Colon (tissue), 2 donors: ENCODE data around the gene NCR3LG1.

ENCODE experiments used
- FAIRE-seq: peaks from 2 replicates; lab custom pipeline; 2012; peaks lifted over from hg19 to GRCh38; lab: Jason Lieb, UNC
- donor health status: control.
- donor health status: control.

Gene NCR3LG1

GRCh38 chr11:17375547-17375946 lies 23.9 kb downstream of the NCR3LG1 start:
- FAIRE-seq: no peak

- no peak for FAIRE-seq
These were observed 24.9 kb downstream of the NCR3LG1 start for GRCh38 chr11:17376493-17376892.

GRCh38 chr11:17378655-17379054 lies 27.1 kb downstream of the NCR3LG1 start:
- no peak for FAIRE-seq

GRCh38 chr11:17379383-17380180 lies 28.0 kb downstream of the NCR3LG1 start:
- FAIRE-seq: no peak

GRCh38 chr11:17381156-17381555 lies 29.6 kb downstream of the NCR3LG1 start:
- no peak for FAIRE-seq

- no peak for FAIRE-seq
These were observed 30.6 kb downstream of the NCR3LG1 start for GRCh38 chr11:17382046-17382728.

GRCh38 chr11:17383461-17383860 lies 31.9 kb downstream of the NCR3LG1 start:
- FAIRE-seq: no peak

- no peak for FAIRE-seq
These were observed 32.5 kb downstream of the NCR3LG1 start for GRCh38 chr11:17384002-17384511.

GRCh38 chr11:17385492-17385891 lies 33.9 kb downstream of the NCR3LG1 start:
- FAIRE-seq: no peak

GRCh38 chr11:17385926-17386325 lies 34.3 kb downstream of the NCR3LG1 start:
- FAIRE-seq: no peak

GRCh38 chr11:17386331-17387084 lies 34.9 kb downstream of the NCR3LG1 start:
- no peak for FAIRE-seq

- FAIRE-seq: no peak
These were observed 35.7 kb downstream of the NCR3LG1 start for GRCh38 chr11:17387254-17387653.

GRCh38 chr11:17387811-17388210 lies 36.2 kb downstream of the NCR3LG1 start:
- no peak for FAIRE-seq

GRCh38 chr11:17388609-17389210 lies 37.1 kb downstream of the NCR3LG1 start, which contains the start of gene KCNJ11:
Gene KCNJ11 (minus strand): TSS chr11:17388659. CDS start chr11:17388091, 568 bp downstream.
- no peak for FAIRE-seq

- no peak for FAIRE-seq
These were observed 37.8 kb downstream of the NCR3LG1 start for GRCh38 chr11:17389211-17389956.

GRCh38 chr11:17389957-17390649 lies 38.5 kb downstream of the NCR3LG1 start:
- FAIRE-seq: no peak

GRCh38 chr11:17391493-17392355 lies 40.1 kb downstream of the NCR3LG1 start:
- FAIRE-seq: no peak

GRCh38 chr11:17392872-17393271 lies 41.3 kb downstream of the NCR3LG1 start:
- no peak for FAIRE-seq

- no peak for FAIRE-seq
These were observed 41.9 kb downstream of the NCR3LG1 start for GRCh38 chr11:17393472-17393871.
